Measurements from ENCODE around the gene PRCC.

The PRCC gene

DNA sequence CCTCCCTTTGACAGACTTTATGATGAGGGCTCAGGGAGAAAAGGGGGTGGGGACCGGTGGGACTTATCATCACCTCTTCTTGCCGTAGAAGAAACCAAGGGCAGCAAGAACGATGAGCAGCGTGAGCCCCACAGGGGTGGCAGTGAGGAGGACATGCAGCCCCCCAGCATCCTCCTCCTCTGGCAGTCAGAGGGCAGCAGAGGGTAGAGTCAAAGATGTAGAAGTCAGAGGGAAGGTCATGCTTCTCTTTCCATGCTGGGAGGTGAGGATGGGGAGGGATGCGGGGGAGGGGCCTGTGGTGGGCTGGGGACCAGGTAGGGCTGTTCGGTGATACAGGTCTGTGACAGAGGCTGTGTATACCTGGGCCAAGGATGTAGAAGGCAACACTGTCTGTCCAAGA lies 76.8 kb downstream of the PRCC start:
- DNase-seq, result no peak
- Histone ChIP-seq H3K27ac (no peak overlapping the region), H3K27me3 (replicated peaks) (peaks cover 51% of the 10 kb centered on the region), H3K4me3 (ENCODE audit: low read depth, low read length) (no peak overlapping the region), H3K36me3 (replicated peaks) (no peaks in the 10 kb centered on the region)
- in situ Hi-C loops (cut with HindIII; ENCODE audit: low pct_ligation_motif_present, low sequenced_read_pairs), result no loop called here
- no peak for TF ChIP-seq CTCF (IDR thresholded peaks at IDR 0.05; ENCODE audit: low read depth, low read length, missing control alignments)

- no peak for TF ChIP-seq CTCF (IDR thresholded peaks at IDR 0.05; ENCODE audit: low read depth, low read length, missing control alignments)
- Histone ChIP-seq H3K36me3 (replicated peaks) (no peaks in the 10 kb centered on the region), H3K27ac (no peak overlapping the region), H3K4me3 (ENCODE audit: low read depth, low read length) (no peak overlapping the region), H3K27me3 (replicated peaks) (peaks cover 52% of the 10 kb centered on the region)
- DNase-seq, result no peak
- in situ Hi-C loops (cut with HindIII; ENCODE audit: low pct_ligation_motif_present, low sequenced_read_pairs), result no loop called here
Measured at GRCh38 chr1:156844638-156845037, 77.3 kb downstream of the PRCC start.

DNA sequence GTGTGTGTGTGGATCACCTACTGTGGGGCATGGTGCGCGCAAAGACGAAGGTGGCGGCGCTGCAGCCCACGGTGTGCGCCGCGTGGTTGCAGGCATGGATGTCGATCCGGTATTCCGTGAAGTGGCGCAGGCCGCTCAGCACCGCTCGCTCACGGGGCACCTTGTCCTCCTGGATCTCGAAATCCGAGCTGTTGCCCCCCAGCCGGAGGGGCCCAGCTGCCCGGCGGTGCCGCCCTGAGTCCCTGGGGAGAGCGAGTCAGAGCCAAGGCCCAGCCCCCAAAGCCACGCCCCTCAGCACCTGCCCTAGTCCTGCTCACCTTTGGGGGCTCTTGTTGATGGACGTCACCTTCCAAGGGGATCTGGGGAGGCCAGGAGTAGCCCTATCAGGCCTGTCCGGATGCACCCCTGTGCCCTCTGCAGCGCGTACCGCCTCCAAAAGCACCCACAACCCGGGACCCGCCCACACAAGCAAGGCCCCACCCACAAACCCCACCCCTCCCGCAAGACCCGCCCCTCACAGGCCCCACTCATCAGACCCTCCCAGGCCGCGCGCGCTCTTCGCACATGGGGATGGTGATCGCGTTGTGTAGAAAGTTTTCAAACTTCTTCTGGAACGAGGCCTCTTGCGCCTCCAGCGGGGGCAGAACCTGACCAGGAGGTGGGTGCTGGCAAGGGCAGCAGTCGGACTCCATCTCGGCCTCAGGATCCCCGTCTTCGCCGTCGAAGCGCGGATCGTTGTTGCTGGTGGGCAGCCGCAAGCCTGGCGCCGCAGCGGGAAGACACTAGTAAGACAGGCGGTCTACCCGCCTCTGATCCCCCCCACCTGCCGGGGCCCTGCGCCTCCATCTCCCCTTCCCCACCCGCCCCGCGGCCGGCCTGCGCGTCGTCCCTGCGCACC lies 78.0 kb downstream of the PRCC start:
- H3K36me3 ChIP-seq (replicated peaks), result no peaks in the 10 kb centered on the region
- no peak overlapping the region for H3K4me3 ChIP-seq (ENCODE audit: low read depth, low read length)
- no peak overlapping the region for H3K27ac ChIP-seq
- TF ChIP-seq CTCF (IDR thresholded peaks at IDR 0.05; ENCODE audit: low read depth, low read length, missing control alignments), result peak; percentile 9
- in situ Hi-C loops (cut with HindIII; ENCODE audit: low pct_ligation_motif_present, low sequenced_read_pairs), result no loop called here
- H3K27me3 ChIP-seq (replicated peaks), result peaks cover 52% of the 10 kb centered on the region
- no peak for DNase-seq

DNA sequence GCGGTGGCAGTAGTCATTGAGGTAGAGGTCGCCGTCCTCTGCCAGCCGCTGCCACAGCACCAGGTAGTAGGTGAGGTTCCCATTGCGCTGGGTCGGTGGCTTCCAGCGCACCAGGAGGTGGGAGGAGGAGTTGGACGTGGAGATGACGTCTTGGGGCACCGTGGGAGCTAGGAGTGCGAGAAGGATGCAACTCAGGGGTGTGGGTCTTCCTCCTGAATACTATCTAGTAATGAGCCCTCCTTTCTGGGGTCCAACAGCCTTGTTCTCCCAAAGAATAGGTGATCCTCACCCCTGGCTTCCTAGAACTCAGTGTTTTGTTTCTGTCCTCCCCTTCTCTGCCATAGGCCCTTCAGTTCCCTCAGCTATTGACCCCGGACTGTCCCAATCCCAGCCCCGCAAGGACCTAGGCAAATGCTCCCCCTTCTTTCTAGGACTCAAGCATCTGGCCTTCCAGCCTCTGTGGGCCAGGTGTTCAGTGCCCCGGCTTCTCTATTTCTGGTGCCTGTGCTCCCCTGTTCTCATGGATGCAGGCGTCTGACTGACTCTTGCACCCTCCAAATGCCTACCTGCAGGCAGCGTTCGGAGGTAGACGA lies 78.7 kb downstream of the PRCC start:
- Histone ChIP-seq H3K4me3 (ENCODE audit: low read depth, low read length) (no peak overlapping the region), H3K27ac (no peak overlapping the region), H3K36me3 (replicated peaks) (no peaks in the 10 kb centered on the region), H3K27me3 (replicated peaks) (peaks cover 52% of the 10 kb centered on the region)
- no peak for DNase-seq
- no peak for TF ChIP-seq CTCF (IDR thresholded peaks at IDR 0.05; ENCODE audit: low read depth, low read length, missing control alignments)
- in situ Hi-C loops (cut with HindIII; ENCODE audit: low pct_ligation_motif_present, low sequenced_read_pairs), result no loop called here

DNA sequence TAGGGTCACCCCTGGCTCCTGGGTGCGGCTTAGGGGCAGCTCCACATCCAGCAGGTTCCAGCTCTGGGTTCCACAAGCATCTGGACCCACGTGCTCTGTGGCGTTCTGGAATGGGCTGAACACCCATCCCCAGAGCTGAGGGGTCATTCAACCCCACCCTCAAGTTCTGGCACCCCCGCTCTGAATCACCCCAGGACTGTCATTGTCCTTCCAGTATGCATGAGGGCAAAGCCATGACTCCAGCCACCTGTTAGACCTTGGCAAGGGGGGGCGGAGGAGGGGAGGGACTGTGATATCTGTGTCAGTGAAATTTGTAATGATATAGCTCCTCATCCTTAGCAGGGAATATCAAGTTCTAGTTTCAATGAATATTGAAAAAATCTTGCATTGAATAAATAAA lies 79.3 kb downstream of the PRCC start:
- Histone ChIP-seq H3K27ac (no peak overlapping the region), H3K27me3 (replicated peaks) (peaks cover 52% of the 10 kb centered on the region), H3K4me3 (ENCODE audit: low read depth, low read length) (no peak overlapping the region), H3K36me3 (replicated peaks) (no peaks in the 10 kb centered on the region)
- DNase-seq, result no peak
- no peak for TF ChIP-seq CTCF (IDR thresholded peaks at IDR 0.05; ENCODE audit: low read depth, low read length, missing control alignments)
- in situ Hi-C loops (cut with HindIII; ENCODE audit: low pct_ligation_motif_present, low sequenced_read_pairs), result no loop called here

All from brain microvascular endothelial cell (primary cell).